Endothelial cell of umbilical vein (primary cell): ENCODE results near the gene MCRIP1. TPM values are rescaled to one million over a fixed set of nuclear protein-coding genes. Genes with fewer than 3 reads are reported as not detected.

Experiments used
- BruUV-seq: library from RNA; stranded (reverse); fragments of 400-500 nt; replicated peaks from 2 replicates; lab custom pipeline; 2021; lab: Mats Ljungman, UMichigan
- CTCF ChIA-PET: fragments of 300-600, 350-600 bp; sonication (Branson Sonifier 250); formaldehyde crosslinking; loops from one replicate; lab custom pipeline; 2021; ENCODE audit warnings: antibody characterized with exemption, inconsistent platforms; lab: Charles Lee
- POLR2A ChIA-PET: fragments of 300-600, 350-600 bp; sonication (Branson Sonifier 250); formaldehyde crosslinking; loops from one replicate; lab custom pipeline; 2021; ENCODE audit warnings: antibody characterized with exemption, inconsistent platforms; lab: Charles Lee
- DNase-seq: peaks from one replicate; pipeline ENCODE4 v3.0.0-alpha.2; 2011; ENCODE audit warnings: low read depth, low spot score
- FAIRE-seq: peaks from 2 replicates; lab custom pipeline; 2011; peaks lifted over from hg19 to GRCh38; lab: Jason Lieb, UNC
- H2AFZ ChIP-seq: 2 replicates; pipeline ENCODE4 v1.6.0; 2012; ENCODE audit warnings: low read depth, low read length, control low read depth, inconsistent platforms
- H3K27ac ChIP-seq: 2 replicates; pipeline ENCODE4 v1.5.1; 2011; ENCODE audit warnings: low read depth, mild to moderate bottlenecking, control low read depth, low read length, moderate library complexity; ENCODE audit not compliant: insufficient read depth
- H3K27me3 ChIP-seq, 2 experiments: 2 replicates each; pipeline versions ENCODE4 v1.6.0 to v1.6.1; 2011; ENCODE audit warnings: low read length in 2 of 2, mixed read lengths in 1 of 2; ENCODE audit not compliant: control insufficient read depth in 2 of 2, insufficient read depth in 2 of 2
- H3K36me3 ChIP-seq, 2 experiments: 2 replicates in 1 of 2; 3 replicates in 1 of 2; pipeline ENCODE4 v1.5.1; 2011; ENCODE audit warnings: low read length in 2 of 2, mild to moderate bottlenecking in 1 of 2, moderate library complexity in 1 of 2; ENCODE audit not compliant: control insufficient read depth in 2 of 2, insufficient read depth in 2 of 2; ENCODE audit errors: extremely low read depth in 1 of 2
- H3K4me1 ChIP-seq: 3 replicates; pipeline ENCODE4 v1.5.1; 2011; ENCODE audit warnings: mild to moderate bottlenecking, low read length; ENCODE audit not compliant: control insufficient read depth, insufficient read depth; ENCODE audit errors: extremely low read depth
- H3K4me2 ChIP-seq: 2 replicates; pipeline ENCODE4 v1.6.1; 2011; ENCODE audit warnings: low read length, control low read depth, mixed read lengths; ENCODE audit not compliant: insufficient read depth
- H3K4me3 ChIP-seq, 3 experiments: fragments of 200-600 bp in 1 of 3; sonication (generic), shearing (Covaris generic) in 1 of 3; replicated peaks in 1 of 3; 2 replicates each; pipeline ENCODE4 v1.5.1; 2011 to 2016; ENCODE audit warnings: control low read depth in 3 of 3, low read length in 3 of 3, mild to moderate bottlenecking in 2 of 3, inconsistent platforms in 1 of 3, low read depth in 1 of 3, moderate library complexity in 1 of 3; ENCODE audit not compliant: insufficient read depth in 1 of 3
- H3K79me2 ChIP-seq: 2 replicates; pipeline ENCODE4 v1.6.0; 2012; ENCODE audit warnings: low read length, inconsistent platforms; ENCODE audit not compliant: control insufficient read depth, insufficient read depth
- H3K9ac ChIP-seq: replicated peaks from 2 replicates; pipeline ENCODE3; 2011; ENCODE audit warnings: low read length, control low read depth; ENCODE audit not compliant: insufficient read depth; ENCODE audit errors: extremely low read depth
- H3K9me1 ChIP-seq: replicated peaks from 3 replicates; pipeline ENCODE4 v1.6.0; 2011; ENCODE audit warnings: mild to moderate bottlenecking, low read length; ENCODE audit not compliant: control insufficient read depth, insufficient read depth; ENCODE audit errors: extremely low read depth
- H3K9me3 ChIP-seq: replicated peaks from 2 replicates; pipeline ENCODE4 v1.5.1; 2012; ENCODE audit warnings: low read length, inconsistent platforms; ENCODE audit not compliant: control insufficient read depth, insufficient read depth
- H4K20me1 ChIP-seq: replicated peaks from 2 replicates; pipeline ENCODE3; 2011; ENCODE audit warnings: mild to moderate bottlenecking, low read length; ENCODE audit not compliant: control insufficient read depth, insufficient read depth; ENCODE audit errors: extremely low read depth
- CTCF ChIP-seq, 2 donors: IDR thresholded peaks; 1 replicate in 1 of 2; 2 replicates in 1 of 2; pipeline ENCODE4 v1.5.1; 2011; ENCODE audit warnings: low read length in 2 of 2, mild to moderate bottlenecking in 2 of 2, moderate library complexity in 2 of 2, control low read depth in 1 of 2, inconsistent platforms in 1 of 2, low read depth in 1 of 2; ENCODE audit not compliant: insufficient read depth in 1 of 2; ENCODE audit errors: extremely low read depth in 1 of 2
- EZH2 ChIP-seq: IDR thresholded peaks from 2 replicates; pipeline ENCODE4 v1.6.1; 2012; ENCODE audit warnings: borderline replicate concordance, low read depth, mild to moderate bottlenecking, moderate library complexity, low read length, inconsistent platforms; ENCODE audit not compliant: severe bottlenecking
- FOS ChIP-seq: IDR thresholded peaks from 2 replicates; pipeline ENCODE4 v1.6.1; 2011; ENCODE audit warnings: mild to moderate bottlenecking, low read length, moderate library complexity, borderline replicate concordance; ENCODE audit not compliant: insufficient read depth
- GATA2 ChIP-seq: IDR thresholded peaks from 2 replicates; pipeline ENCODE4 v1.7.0; 2011; ENCODE audit warnings: low read depth, mild to moderate bottlenecking, moderate library complexity, mixed read lengths, low read length; ENCODE audit not compliant: insufficient read length, insufficient read depth
- JUN ChIP-seq: IDR thresholded peaks from 2 replicates; pipeline ENCODE4 v1.6.1; 2011; ENCODE audit warnings: borderline replicate concordance, low read depth; ENCODE audit not compliant: insufficient read length, insufficient read depth
- MAX ChIP-seq: IDR thresholded peaks from 2 replicates; pipeline ENCODE4 v1.6.1; 2011; ENCODE audit not compliant: insufficient read depth, insufficient read length
- MYC ChIP-seq: IDR thresholded peaks from one replicate; pipeline ENCODE4 v1.6.1; 2011; ENCODE audit warnings: mild to moderate bottlenecking, low read depth, low read length
- POLR2A ChIP-seq: IDR thresholded peaks from 2 replicates; pipeline ENCODE4 v1.6.1; 2012; ENCODE audit warnings: low read depth, mild to moderate bottlenecking, control low read depth, low read length
- POLR2AphosphoS5 ChIP-seq: IDR thresholded peaks from 2 replicates; pipeline ENCODE4 v1.6.1; 2012; ENCODE audit warnings: low read depth, mild to moderate bottlenecking, control low read depth, low read length, moderate library complexity; ENCODE audit not compliant: insufficient read depth
- dilution Hi-C: fragments of 300-500 bp; cut with MboI; formaldehyde crosslinking; loops from one replicate; pipeline ENCODE4 v1.15.0; 2019; ENCODE audit warnings: low sequenced_read_pairs; ENCODE audit not compliant: extremely low pct_ligation_motif_present
- intact Hi-C: fragments of 100-400 bp; cut with micrococcal nuclease; formaldehyde crosslinking; loops from one replicate; pipeline ENCODE4 v1.10.0; 2022
- polyA plus RNA-seq, 4 experiments: library from polyadenylated mRNA; depleted of rRNA in 3 of 4; stranded (reverse) in 3 of 4; unstranded in 1 of 4; fragments of >200 nt; gene quantifications; 2 replicates each; pipeline versions ENCODE4 v1.2.1 to v1.2.3, GENCODE V29; 2011 to 2012; ENCODE audit warnings: missing spikeins in 1 of 4
- total RNA-seq: library from RNA; stranded (reverse); gene quantifications from 2 replicates; pipeline ENCODE4 v1.2.3, GENCODE V29; 2021

Gene MCRIP1
- total and polyA plus RNA-seq, 2 donors (not counting 3 experiments of a cell fraction or from before 2014, with no cell fraction given) = 121 to 205 TPM

GRCh38 chr17:81812571-81813370 is 20.3 kb downstream of the MCRIP1 start:
- Histone ChIP-seq H3K9me3 (no peaks in the 10 kb centered on the region), H3K4me3 (no peak overlapping the region), H3K4me1 (no peaks in the 10 kb centered on the region), H3K79me2 (no peaks in the 10 kb centered on the region), H3K27ac (no peak overlapping the region), H3K36me3 (no peaks in the 10 kb centered on the region), H3K9me1 (no peaks in the 10 kb centered on the region), H3K4me2 (no peak overlapping the region), H3K9ac (no peak overlapping the region), H2AFZ (no peak overlapping the region), H3K27me3 (no peaks in the 10 kb centered on the region), H4K20me1 (no peaks in the 10 kb centered on the region)
- dilution Hi-C loops = no loop called here
- DNase-seq (no peak), FAIRE-seq (no peak)
- intact Hi-C loops = no loop called here
- TF ChIP-seq MYC (no peak), MAX (no peak), CTCF (IDR thresholded peaks at IDR 0.05; ENCODE audit: extremely low read depth in 1 of 2, insufficient read depth in 1 of 2, low read depth in 1 of 2, low read length in 2 of 2) (no peak), EZH2 (no peak), JUN (no peak), POLR2A (no peak), GATA2 (no peak), FOS (no peak), POLR2AphosphoS5 (no peak)
- BruUV-seq = no TSS peak
- POLR2A ChIA-PET = no interaction called here
- CTCF ChIA-PET = no interaction called here
